GM18507 (cell line): ENCODE data around the gene BMP2K.
"Not testable (repeated sequence)": the region's sequence is repeated elsewhere in the genome, so short reads cannot be mapped to it uniquely, and the experiment has no call there.

Experiments
- DNase-seq: peaks from one replicate; pipeline ENCODE4 v3.0.0; 2011; ENCODE audit warnings: low read depth; ENCODE audit not compliant: insufficient read length; ENCODE audit errors: extremely low spot score
- FAIRE-seq: peaks from 2 replicates; lab custom pipeline; 2011; peaks lifted over from hg19 to GRCh38; lab: Jason Lieb, UNC

The BMP2K gene

DNA sequence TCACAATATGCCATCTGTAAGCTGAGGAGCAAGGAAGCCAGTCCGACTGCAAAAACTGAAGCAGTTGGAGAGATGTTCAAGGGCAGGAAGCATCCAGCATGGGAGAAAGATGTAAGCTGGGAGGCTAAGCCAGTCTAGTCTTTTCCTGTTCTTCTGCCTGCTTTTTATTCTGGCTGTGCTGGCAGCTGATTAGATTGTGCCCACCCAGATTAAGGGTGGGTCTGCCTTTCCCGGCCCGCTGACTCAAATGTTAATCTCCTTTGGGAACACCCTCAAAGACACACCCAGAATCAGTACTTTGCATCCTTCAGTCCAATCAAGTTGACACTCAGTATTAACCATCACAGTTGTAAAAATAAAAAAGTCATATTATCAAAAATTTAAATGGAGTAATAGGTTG is 63.5 kb downstream of the BMP2K start:
- not testable (repeated sequence) for FAIRE-seq, DNase-seq

DNA sequence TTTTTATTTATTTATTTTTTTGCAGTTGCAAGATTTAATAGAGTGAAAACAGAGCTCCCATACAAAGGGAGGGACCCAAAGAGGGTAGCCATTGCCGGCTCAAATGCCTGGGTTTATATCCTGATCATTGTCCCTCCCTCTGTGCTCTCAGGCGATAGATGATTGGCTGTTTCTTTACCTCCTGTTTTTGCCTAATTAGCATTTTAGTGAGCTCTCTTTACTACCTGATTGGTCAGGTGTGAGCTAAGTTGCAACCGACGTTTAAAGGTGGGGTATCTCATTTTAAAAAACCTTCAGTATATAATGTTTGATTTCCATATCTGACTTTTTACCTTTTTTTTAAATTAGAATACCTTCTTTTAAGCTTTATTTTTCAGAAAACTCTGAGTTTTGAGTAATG is 64.1 kb downstream of the BMP2K start:
- FAIRE-seq, DNase-seq: not testable (repeated sequence)

DNA sequence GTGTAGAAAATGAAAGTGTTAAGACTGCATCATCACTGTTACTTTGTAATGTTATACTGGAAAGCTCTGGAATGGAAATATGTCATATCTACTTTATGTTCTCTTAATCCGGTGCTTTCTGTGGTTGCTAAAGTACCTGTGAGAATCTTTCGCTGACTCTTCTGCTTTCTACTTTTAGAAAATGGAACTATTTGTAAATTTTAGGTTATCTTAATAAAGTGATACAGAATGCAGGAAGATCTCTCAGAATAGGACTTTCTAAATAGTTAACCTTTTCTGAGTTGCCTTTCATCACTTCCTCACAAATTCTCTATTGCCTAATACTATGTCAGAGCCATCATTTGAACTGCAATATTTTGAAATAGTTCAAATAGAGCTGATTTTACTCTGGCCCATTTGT is 69.3 kb downstream of the BMP2K start:
- FAIRE-seq, result peak; percentile 44
- DNase-seq, result no peak

DNA sequence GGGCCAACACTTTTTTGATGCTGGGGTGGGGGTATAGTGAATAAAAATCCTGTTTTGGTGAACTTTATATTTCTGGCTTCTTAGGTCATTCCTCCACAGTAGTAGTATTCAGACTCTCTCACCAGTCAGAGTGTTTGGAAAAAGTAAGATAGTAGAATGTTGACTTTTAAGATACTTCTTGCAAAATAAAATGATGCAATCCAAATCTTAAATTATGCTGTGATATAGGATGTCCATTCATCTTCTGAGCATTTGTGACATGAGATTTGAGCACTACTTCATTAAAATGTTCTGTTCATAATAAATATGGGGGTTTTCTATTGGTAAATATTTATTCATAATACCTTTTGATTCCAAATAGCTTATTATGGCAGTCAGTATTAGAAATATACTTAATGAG is 70.1 kb downstream of the BMP2K start:
- no peak for FAIRE-seq
- no peak for DNase-seq

DNA sequence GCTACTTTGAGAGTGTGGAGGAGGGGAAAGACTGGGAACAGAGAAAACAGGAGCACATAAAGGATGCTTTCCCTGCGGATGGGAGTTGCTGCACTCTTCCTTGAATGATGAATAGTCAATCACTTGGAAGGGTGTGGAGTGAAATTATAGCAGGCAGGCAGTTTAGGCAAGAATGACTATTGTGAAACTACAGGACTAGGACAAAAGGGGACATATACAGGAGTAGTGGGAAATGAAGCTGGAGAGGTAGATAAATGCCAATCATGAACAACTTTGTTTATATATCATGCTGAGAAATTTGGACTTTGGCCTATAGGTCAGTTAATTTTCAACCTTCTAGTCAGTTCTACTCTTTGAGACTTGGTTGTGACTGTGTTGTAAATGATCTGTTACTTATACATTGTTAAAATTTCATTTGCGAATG is 86.2 kb downstream of the BMP2K start:
- FAIRE-seq (peak; percentile 68), DNase-seq (no peak)

DNA sequence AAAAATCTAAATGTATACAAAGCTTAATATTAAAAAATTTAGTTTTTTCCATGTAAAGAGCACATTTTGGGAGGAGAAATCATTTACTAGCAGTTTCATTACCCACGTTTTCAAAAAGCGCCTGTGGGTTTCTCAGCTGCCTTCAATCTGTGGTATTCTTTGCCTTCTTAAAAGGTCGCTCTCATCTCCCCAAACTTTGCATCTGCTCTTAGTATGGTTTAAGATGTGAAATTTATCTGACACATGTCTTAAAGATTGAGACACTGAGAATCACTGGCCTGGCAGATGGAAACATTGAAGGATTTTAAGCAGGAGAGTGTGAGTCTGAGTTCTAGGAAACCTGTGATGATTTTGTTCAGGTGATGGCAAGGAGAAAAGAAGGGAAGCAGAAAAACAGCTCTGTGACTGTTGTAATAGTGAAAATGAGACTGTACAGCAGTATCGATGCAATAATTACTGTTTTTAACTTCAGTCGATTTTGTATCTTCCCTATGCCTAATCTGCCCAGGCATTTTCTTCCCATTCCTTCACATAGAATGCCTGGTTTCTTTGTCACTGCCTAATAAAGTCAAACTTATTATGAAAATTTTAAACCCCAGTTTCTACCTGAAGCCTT is 87.2 kb downstream of the BMP2K start:
- DNase-seq, result no peak
- FAIRE-seq, result peak; percentile 79

DNA sequence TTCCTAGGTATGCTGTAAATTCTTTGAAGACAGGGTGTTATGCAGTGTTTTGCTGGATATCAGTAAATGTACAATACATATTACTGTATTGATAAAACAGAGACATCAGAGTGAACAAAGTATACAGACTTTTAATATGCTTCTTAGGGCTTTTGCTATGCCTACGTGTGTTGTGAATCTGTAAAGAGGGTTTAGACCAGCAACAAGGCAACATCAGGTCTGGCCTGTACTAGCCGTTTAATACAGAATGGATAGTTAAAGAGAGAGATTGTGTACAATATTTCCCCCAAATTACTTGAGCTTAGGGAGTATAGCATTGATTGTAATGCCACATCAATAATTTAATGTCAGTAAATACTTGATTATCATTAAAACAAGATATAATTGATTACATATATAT is 87.8 kb downstream of the BMP2K start:
- FAIRE-seq (no peak), DNase-seq (no peak)

DNA sequence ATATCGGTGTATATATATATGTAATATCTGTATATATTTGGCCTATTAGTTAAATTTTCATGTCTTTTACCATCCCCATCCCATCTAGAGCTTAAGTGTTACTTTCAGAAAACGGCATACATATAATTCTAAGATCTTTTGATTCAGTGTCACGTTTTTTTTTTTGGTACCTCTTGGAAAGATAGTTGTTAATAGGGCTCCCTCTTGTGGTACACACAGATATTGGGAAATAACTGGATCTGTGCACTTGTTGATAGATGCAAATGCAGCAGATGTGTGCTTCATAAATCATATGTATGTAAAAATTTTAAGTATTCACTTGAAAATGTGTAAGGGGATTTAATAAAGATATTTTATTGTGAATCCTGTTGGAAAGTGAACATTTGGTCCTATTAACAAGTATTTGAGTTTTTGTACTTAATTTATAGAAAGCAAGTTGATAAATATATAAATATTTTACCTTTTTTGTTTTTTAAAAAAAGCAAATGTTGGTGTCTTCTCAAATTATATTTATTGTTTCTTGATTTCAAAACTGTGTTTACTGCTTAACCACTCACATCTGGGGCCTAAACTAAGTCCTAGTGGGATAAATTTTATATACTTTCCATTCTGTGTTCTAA is 88.4 kb downstream of the BMP2K start:
- FAIRE-seq (peak; percentile 86), DNase-seq (no peak)

DNA sequence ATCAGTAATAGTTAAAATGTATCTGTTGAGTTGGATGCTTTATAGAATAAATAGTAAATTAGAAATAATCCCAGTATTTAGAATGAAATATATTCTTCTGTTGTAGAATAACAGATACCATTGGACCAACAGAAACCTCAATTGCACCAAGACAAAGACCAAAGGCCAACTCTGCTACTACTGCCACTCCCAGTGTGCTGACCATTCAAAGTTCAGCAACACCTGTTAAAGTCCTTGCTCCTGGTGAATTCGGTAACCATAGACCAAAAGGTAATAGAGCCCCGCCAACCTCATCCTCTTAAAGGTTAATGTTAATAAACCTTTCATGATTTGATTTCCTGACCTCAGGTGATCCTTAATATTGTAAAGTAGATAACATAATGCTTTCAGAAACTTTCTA is 89.3 kb downstream of the BMP2K start:
- FAIRE-seq (no peak), DNase-seq (no peak)

DNA sequence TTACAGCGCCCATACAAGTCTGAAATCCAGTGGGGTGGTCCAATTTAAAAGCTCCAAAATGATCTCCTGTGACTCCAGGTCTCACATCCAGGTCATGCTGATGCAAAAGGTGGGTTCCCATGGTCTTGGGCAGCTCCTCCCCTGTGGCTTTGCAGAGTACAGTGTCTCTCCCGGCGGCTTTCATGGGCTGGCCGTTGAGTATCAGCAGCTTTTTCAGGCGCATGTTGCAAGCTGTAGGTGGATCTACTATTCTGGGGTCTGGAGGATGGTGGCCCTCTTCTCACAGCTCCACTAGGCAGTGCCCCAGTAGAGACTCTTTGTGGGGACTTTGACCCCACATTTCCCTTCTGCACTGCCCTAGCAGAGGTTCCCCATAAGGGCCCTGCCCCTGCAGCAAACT is 92.6 kb downstream of the BMP2K start:
- DNase-seq, FAIRE-seq: not testable (repeated sequence)

DNA sequence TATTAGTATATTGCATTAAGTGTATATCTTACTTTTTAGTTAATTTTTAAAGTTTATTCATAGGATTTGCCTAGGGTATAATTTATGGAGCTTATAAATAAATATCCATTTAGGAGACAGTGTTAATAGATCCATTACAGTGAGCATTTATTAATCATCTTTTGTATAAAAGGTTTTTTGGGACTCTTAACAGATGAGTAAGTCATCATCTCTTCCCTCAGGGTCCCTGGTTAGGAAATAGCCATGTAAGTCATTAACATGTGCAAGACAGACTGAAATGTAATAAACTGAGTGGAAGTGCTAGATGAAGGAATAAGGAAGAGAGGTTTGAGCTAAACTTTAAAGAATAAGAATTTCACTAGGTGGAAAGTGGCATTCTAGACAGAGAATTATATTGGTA is 93.9 kb downstream of the BMP2K start:
- FAIRE-seq, result no peak

DNA sequence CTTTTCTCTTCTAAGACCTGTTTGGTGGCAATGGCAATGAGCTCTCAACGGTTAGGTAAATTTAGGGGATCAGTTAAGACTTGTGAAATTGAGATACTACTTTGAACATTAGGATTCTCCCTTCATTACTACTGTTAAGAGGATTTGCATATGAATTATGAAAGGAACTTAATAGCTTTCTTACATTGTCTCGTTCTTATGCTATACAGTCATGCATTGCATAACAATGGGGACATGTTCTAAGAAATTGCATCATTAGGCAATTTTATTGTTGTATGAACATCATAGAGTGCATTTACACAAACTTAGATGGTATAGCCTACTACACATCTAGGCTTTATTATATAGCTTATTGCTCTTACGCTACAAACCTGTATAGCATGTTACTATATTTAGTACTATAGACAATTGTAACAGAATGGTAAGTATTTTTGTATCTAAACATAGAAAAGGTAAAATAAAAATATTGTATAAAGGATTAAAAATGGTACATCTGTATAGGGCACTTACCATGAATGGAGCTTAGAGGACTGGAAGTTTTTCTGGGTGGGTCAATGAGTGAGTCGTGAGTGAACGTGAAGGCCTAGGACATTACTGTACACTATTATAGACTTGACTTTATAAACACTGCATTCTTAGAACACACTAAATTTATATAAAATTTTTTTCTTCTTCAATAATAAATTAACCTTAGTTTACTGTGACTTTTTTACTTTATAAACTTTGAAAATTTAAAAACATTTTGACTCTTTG is 100.6 kb downstream of the BMP2K start:
- no peak for DNase-seq
- peak; percentile 12 for FAIRE-seq

More for the DNA sequence above, 93.9 kb downstream of the BMP2K start:
- DNase-seq, result no peak

DNA sequence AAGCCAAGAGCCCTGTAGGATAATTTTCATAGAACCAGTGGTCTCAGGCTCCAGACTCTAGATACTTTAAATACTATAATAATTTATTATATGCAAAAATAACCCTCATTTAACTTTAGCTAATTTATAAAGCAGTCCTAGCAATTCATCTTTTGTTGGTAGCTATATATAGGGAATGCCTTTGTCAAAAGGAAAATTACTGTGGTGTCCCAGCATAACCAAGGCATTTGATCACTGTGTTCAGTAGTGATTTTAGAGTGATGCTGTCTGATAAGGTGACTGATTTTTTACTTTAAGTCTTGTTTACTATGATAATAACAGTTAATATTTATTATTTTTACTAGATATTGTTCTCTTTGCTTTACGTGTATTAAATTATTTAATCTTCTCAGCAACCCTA is 101.9 kb downstream of the BMP2K start:
- DNase-seq (no peak), FAIRE-seq (no peak)

DNA sequence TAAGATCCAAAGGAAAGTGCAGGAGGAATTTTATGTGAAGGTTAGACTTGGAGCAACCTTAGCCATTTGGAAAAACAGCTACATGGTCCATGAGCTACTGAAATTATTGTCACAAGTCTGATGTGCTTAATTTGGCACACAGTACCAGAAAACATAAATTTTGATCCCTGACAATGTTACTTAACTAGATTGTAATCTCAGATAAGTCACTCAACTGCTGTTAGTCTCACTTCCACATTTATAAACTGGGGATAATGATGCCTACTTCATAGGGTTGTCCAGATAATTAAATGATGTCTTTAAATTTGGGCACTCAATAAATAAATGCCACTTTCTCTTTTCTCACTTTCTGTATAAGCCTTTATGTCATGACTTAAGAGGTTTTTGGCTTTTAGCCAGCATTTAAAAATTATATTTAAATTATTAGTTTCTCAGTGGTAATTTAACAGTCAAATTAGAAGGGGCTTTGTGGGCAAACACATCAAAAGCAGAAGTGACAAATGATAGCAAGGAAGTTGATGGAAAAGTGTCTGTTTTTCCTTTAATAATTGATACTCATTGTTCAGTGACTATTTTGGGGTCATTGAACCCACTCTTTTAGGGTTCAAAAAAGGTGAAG is 104.8 kb downstream of the BMP2K start:
- DNase-seq, result no peak
- FAIRE-seq, result no peak

DNA sequence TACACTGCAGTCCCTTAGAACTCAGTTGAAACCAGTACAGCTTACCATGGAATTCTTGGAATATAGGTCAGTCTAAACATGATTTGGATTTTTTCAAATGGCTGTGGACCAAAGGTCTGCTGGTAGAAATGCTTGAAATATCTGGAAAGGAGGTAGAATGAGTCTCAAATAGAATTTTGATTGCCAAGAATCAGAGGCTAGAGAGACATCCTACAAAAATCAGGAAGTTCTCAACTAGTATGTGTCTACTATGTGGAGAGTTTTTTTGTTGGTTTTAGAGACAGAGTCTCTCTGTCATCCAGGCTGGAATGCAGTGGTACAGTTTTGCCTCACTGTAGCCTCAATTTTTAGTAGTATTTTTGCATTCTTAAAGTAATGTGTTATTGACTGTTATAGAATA is 109.4 kb downstream of the BMP2K start:
- no peak for FAIRE-seq
- DNase-seq, result no peak

DNA sequence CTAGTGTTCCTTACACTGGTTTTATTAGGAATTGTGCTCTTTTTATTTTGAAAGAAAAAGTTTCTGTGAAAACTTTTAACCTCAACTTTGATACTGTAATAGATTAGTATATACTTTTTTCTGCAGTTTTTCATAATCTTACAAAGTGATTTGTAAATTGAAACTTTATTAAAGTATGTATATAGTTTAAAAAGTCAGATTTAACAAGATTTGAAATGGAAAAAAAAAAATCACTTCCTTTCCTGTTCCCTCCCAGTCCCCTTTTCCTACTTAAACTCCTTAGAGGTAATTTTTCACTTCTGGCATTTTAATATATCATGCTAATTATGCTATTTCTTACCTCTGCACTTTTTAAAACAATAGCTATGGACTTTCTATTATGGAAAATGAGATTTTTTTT is 113.8 kb downstream of the BMP2K start:
- DNase-seq (no peak), FAIRE-seq (no peak)

DNA sequence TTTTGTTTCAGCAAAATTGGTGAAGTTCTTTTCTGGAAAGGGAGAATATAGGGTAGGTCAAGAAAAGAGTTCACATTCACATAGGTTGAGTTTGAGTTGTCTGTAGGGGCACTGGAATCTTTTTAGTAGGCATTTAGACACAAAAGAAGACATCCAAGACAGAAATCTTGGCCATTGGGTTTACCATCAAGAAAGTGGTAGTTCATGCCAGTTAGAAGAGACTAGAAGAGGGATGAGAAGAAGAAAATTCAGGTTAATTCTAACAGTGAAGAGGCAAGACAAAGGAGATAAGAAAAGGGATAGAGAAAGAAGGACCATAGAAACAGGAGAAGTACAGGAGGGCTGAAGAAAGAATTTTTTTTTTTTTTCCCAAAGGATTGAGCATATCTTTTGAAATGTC is 123.2 kb downstream of the BMP2K start:
- DNase-seq (no peak), FAIRE-seq (no peak)

DNA sequence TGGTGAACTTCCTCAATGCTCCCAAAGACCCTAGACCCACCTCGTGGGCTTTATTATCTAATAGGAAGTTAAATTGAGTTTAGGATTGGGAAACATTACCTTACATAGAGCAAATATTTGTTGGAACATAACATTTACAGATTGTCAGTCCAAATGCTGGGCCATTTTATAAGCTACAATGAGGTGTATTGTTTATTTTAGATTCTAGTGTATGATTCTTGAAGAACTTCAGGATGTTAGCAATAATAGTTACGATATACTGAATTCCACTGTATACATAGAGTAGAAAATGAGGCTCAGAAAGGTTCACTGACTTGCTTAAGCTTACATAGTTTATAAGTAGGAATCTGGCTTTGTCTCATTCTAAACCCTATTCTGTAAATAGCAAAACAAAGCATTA is 125.7 kb downstream of the BMP2K start:
- DNase-seq, result no peak
- FAIRE-seq, result no peak

DNA sequence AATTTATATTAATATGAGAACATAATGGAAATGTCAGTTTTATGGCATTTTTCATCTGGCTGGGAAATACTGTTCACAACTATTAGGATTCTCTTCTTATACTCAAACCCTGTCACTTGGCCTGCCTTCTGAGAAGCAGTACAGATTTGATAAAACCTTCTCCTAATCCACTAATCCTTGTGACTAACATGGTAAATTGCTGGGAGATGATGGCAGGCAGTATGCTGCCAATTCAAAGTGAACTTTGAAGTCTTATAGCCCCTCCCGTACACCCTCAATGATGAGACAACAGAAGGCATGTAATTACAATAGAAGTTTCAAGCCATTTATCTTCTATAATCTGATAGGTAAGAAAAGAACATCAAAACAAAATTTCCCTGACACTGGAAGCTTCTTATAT is 126.1 kb downstream of the BMP2K start:
- DNase-seq, result no peak
- FAIRE-seq, result no peak

DNA sequence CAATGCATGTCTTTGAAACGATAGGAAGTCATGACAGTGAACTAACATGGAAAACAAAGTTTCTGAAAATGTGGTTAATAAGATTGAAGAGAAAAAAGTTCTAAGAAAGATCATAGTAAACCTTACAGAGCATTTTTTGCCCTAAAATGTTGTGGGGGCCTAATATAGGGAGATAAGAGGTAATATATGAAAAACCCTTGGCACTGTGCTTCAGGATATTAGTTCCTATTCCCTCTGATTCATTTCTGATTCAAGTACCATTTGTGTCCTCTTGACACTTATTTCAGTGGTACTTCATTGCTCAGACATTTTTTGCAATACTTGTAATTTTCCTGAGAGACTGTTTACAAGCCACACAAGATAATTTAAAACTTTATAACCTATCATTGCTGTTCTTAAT is 128.0 kb downstream of the BMP2K start:
- DNase-seq (no peak), FAIRE-seq (no peak)
